Ecto neural progenitor cell (in vitro differentiated cells): ENCODE data around the gene GPR82.
"Not testable (repeated sequence)": the region's sequence is repeated elsewhere in the genome, so short reads cannot be mapped to it uniquely, and the experiment has no call there.

Experiments
- DNase-seq: peaks from one replicate; pipeline ENCODE4 v3.0.0-alpha.2; 2018; ENCODE audit warnings: low spot score

Gene GPR82

GRCh38 chrX:41719610-41720009 is 4.4 kb upstream of the GPR82 start:
- not testable (repeated sequence) for DNase-seq

GRCh38 chrX:41720125-41720779 is 3.7 kb upstream of the GPR82 start:
- no peak for DNase-seq

- DNase-seq: no peak
These were observed 2.4 kb upstream of the GPR82 start for GRCh38 chrX:41721590-41721989.

- no peak for DNase-seq
These were observed 1.8 kb upstream of the GPR82 start for GRCh38 chrX:41722214-41722613.

GRCh38 chrX:41722816-41723618 is 964 bp upstream of the GPR82 start:
- no peak for DNase-seq

- no peak for DNase-seq
These were observed 4.1 kb downstream of the GPR82 start for GRCh38 chrX:41728125-41728524.

GRCh38 chrX:41730081-41730480 is 6.1 kb downstream of the GPR82 start:
- DNase-seq: no peak

- no peak for DNase-seq
These were observed 8.3 kb downstream of the GPR82 start for GRCh38 chrX:41732260-41732659.

- no peak for DNase-seq
These were observed 10.0 kb downstream of the GPR82 start for GRCh38 chrX:41733939-41734338.

- DNase-seq: no peak
These were observed 10.5 kb downstream of the GPR82 start for GRCh38 chrX:41734530-41734929.

GRCh38 chrX:41737065-41737464 is 13.1 kb downstream of the GPR82 start:
- no peak for DNase-seq

GRCh38 chrX:41739871-41740270 is 15.9 kb downstream of the GPR82 start:
- no peak for DNase-seq

GRCh38 chrX:41750716-41751115 is 26.7 kb downstream of the GPR82 start:
- DNase-seq: no peak

- no peak for DNase-seq
These were observed 34.4 kb downstream of the GPR82 start for GRCh38 chrX:41758401-41758800.

GRCh38 chrX:41759817-41760216 is 35.8 kb downstream of the GPR82 start:
- DNase-seq: no peak

- no peak for DNase-seq
These were observed 37.2 kb downstream of the GPR82 start for GRCh38 chrX:41761169-41761568.

GRCh38 chrX:41761702-41762101 is 37.7 kb downstream of the GPR82 start:
- no peak for DNase-seq

- no peak for DNase-seq
These were observed 55.1 kb downstream of the GPR82 start for GRCh38 chrX:41779030-41779564.
